Trophoblast cell (in vitro differentiated cells and primary cell): ENCODE measurements around the gene PCNX1.

Experiments
- DNase-seq, 2 donors: peaks; one replicate each; pipeline ENCODE4 v3.0.0-alpha.2; 2016
- H2AFZ ChIP-seq: 2 replicates; pipeline ENCODE4 v1.6.1; 2013; ENCODE audit warnings: low read length, moderate library complexity, mild to moderate bottlenecking; ENCODE audit not compliant: insufficient read depth, poor library complexity
- H2AK5ac ChIP-seq: 2 replicates; pipeline ENCODE4 v1.6.1; 2013; ENCODE audit warnings: mild to moderate bottlenecking, low read length
- H2BK120ac ChIP-seq: 2 replicates; pipeline ENCODE4 v1.6.1; 2013; ENCODE audit warnings: low read length, mild to moderate bottlenecking, moderate library complexity; ENCODE audit not compliant: insufficient read depth, poor library complexity
- H2BK12ac ChIP-seq: 2 replicates; pipeline ENCODE4 v1.6.1; 2013; ENCODE audit warnings: mild to moderate bottlenecking, low read length, moderate library complexity
- H2BK5ac ChIP-seq: 2 replicates; pipeline ENCODE4 v1.6.1; 2013; ENCODE audit warnings: low read length, low read depth, moderate library complexity, mild to moderate bottlenecking; ENCODE audit not compliant: poor library complexity
- H3K14ac ChIP-seq: 2 replicates; pipeline ENCODE4 v1.6.1; 2013; ENCODE audit warnings: mild to moderate bottlenecking, low read length
- H3K18ac ChIP-seq: 2 replicates; pipeline ENCODE4 v1.6.1; 2013; ENCODE audit warnings: mild to moderate bottlenecking, low read length
- H3K23ac ChIP-seq: 2 replicates; pipeline ENCODE4 v1.6.1; 2013; ENCODE audit warnings: low read length
- H3K27ac ChIP-seq: 2 replicates; pipeline ENCODE4 v1.5.1; 2013; ENCODE audit warnings: low read depth, mild to moderate bottlenecking, inconsistent platforms, low read length, moderate library complexity
- H3K27me3 ChIP-seq: 2 replicates; pipeline ENCODE4 v1.6.1; 2013; ENCODE audit warnings: inconsistent platforms, mild to moderate bottlenecking, low read length, moderate library complexity; ENCODE audit not compliant: insufficient read depth
- H3K36me3 ChIP-seq, 2 experiments: 1 replicate in 1 of 2; 2 replicates in 1 of 2; pipeline ENCODE4 v1.6.1; 2013; ENCODE audit warnings: low read length in 2 of 2, mild to moderate bottlenecking in 2 of 2, moderate library complexity in 1 of 2; ENCODE audit not compliant: insufficient read depth in 2 of 2, control insufficient read depth in 1 of 2
- H3K4ac ChIP-seq: 2 replicates; pipeline ENCODE4 v1.6.1; 2013; ENCODE audit warnings: low read depth, mild to moderate bottlenecking, low read length, moderate library complexity
- H3K4me1 ChIP-seq, 2 experiments: 1 replicate in 1 of 2; 2 replicates in 1 of 2; pipeline ENCODE4 v1.6.1; 2013; ENCODE audit warnings: low read length in 2 of 2, mild to moderate bottlenecking in 2 of 2, moderate library complexity in 1 of 2; ENCODE audit not compliant: insufficient read depth in 2 of 2, control insufficient read depth in 1 of 2
- H3K4me2 ChIP-seq: 2 replicates; pipeline ENCODE4 v1.6.1; 2013; ENCODE audit warnings: inconsistent platforms, mild to moderate bottlenecking, low read length, moderate library complexity
- H3K4me3 ChIP-seq: 2 replicates; pipeline ENCODE4 v1.5.1; 2013; ENCODE audit warnings: mild to moderate bottlenecking, low read depth, low read length, inconsistent platforms
- H3K79me1 ChIP-seq: one replicate; pipeline ENCODE4 v1.6.1; 2013; ENCODE audit warnings: low read length
- H3K79me2 ChIP-seq: 2 replicates; pipeline ENCODE4 v1.6.1; 2013; ENCODE audit warnings: low read length, mild to moderate bottlenecking; ENCODE audit not compliant: control insufficient read depth, insufficient read depth, poor library complexity
- H3K9ac ChIP-seq: 2 replicates; pipeline ENCODE4 v1.6.1; 2013; ENCODE audit warnings: mild to moderate bottlenecking, low read length
- H3K9me3 ChIP-seq: 2 replicates; pipeline ENCODE4 v1.6.1; 2013; ENCODE audit warnings: low read depth, mild to moderate bottlenecking, control low read depth, inconsistent platforms, low read length; ENCODE audit not compliant: insufficient read depth
- H4K12ac ChIP-seq: 2 replicates; pipeline ENCODE4 v1.6.1; 2013; ENCODE audit warnings: low read depth, mild to moderate bottlenecking, low read length, moderate library complexity
- H4K8ac ChIP-seq: 2 replicates; pipeline ENCODE4 v1.6.1; 2013; ENCODE audit warnings: low read depth, mild to moderate bottlenecking, low read length, moderate library complexity
- H4K91ac ChIP-seq: one replicate; pipeline ENCODE4 v1.6.1; 2013; ENCODE audit warnings: low read depth, mild to moderate bottlenecking, low read length, moderate library complexity
- WGBS: extraction: QIAGEN DNeasy Blood & Tissue Kit; methylation state at CpG from one replicate; pipeline ENCODE4 v1.1.7; 2013; ENCODE audit warnings: missing lambda C conversion rate; ENCODE audit not compliant: insufficient read length, insufficient coverage; ENCODE audit errors: extremely low coverage; 5-methylcytosine and 5-hydroxymethylcytosine counted together

The PCNX1 gene

DNA sequence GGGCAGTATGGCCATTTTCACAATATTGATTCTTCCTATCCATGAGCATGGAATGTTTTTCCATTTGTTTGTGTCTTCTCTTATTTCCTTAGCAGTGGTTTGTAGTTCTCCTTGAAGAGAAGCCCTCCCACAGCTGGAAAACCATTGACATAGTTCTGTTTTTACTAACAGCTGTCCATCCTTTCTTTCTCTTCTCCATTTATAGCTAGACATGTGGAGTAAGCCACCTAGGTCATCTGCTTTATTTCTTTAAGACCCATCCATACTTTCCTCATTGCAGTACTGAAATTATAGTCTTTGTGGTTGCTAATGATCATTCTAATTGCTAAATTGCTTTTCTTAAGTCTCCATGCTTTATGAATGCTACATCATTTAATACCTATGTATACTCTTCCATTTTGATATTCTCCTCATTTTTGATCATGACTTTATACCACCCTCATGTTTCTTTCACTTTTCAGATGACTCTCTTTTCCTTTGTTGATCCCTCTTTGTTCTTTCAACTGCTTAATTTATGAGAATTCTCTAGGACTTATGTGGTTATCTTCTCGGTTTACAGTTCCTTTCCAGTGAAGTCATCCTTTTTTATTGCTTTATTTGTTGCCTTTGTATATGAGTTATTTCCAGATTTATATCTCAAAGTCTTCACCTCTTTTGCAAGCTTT, 114.2 kb downstream of the PCNX1 start:
- peaks cover 7 to 8% of the 10 kb centered on the region in 2 experiments for H3K36me3 ChIP-seq
- no peak overlapping the region for H4K12ac ChIP-seq
- H3K27ac ChIP-seq = no peak overlapping the region
- H3K4me2 ChIP-seq = no peak overlapping the region
- H2BK120ac ChIP-seq = no peak overlapping the region
- H3K18ac ChIP-seq = no peak overlapping the region
- H2BK12ac ChIP-seq = no peak overlapping the region
- no peak overlapping the region for H2BK5ac ChIP-seq
- no peaks in the 10 kb centered on the region for H3K27me3 ChIP-seq
- H3K23ac ChIP-seq = no peak overlapping the region
- H3K4me1 ChIP-seq = no peaks in the 10 kb centered on the region
- H3K4me3 ChIP-seq = no peak overlapping the region
- no peak overlapping the region for H2AK5ac ChIP-seq
- no peak for DNase-seq
- H3K9ac ChIP-seq = no peak overlapping the region
- H3K9me3 ChIP-seq = no peaks in the 10 kb centered on the region
- no CpG with 5 or more reads among the region's 1 CpG for WGBS
- no peak overlapping the region for H2AFZ ChIP-seq
- H3K79me2 ChIP-seq = no peaks in the 10 kb centered on the region
- H4K8ac ChIP-seq = no peak overlapping the region
- H4K91ac ChIP-seq = no peak overlapping the region
- H3K4ac ChIP-seq = no peak overlapping the region
- H3K79me1 ChIP-seq = no peaks in the 10 kb centered on the region
- no peak overlapping the region for H3K14ac ChIP-seq

DNA sequence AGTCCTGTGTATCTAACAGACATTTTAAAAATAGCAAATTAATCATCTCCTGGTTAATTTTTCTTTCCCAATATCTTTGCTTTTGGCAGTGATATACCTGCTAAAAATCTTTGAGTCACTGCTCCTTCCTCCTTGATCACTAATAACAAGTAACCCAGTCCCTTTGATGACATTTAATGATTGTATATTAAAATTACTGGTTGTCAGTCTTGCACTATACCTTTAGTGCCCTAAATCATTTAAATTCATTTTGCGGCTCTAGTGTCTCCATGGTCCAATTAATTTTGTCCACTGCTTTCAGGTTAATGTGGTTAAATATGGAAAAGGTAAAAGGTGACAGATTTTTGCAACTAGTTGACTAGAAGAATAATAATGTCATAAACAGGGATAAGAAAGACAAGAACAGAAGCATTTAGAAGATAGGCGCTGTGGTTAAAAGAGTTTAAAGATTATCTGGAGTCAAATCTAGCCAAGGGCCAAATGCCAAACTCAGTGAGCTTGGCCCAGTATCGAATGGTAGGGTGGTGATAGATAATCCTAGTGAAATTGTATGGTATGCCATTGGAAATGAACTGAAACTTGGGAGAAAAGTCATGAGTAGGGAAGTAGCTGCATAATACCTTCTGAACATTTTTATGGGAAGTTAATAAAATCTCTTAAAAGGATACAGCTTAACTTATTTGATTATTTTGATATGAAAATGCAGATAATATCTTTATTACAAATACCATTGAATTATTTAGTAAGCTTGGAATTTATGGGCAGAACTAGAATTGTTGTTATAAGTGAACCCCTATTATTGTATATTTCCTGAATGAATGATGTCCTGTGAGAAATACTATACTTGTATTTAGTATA, 115.0 kb downstream of the PCNX1 start:
- no peak overlapping the region for H2AFZ ChIP-seq
- WGBS = no CpG with 5 or more reads among the region's 3 CpGs

DNA sequence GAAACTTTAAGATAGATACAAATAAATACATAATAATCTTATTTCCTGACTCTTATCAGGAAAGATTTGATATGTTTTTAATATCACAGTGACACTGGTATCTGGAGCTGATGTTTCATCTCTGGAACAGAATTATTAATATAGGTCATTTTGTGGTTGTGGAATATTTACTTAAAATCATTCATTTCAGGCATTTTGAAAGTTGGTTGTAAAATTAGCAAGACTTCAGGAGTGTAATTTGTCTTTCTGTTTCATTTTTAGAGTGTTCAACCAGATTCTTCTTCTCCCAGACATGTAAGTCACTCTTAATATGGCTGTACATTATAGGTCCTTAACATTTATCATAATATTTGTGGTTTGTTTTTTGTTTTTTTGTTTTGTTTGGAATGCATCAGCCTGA, 115.7 kb downstream of the PCNX1 start:
- Histone ChIP-seq H4K8ac (no peak overlapping the region), H3K14ac (no peak overlapping the region), H3K4me3 (no peak overlapping the region), H3K4me2 (no peak overlapping the region), H3K4me1 (no peaks in the 10 kb centered on the region), H2AFZ (no peak overlapping the region), H3K4ac (no peak overlapping the region), H4K91ac (no peak overlapping the region), H2BK12ac (no peak overlapping the region), H2AK5ac (no peak overlapping the region), H3K18ac (no peak overlapping the region), H3K36me3 (peaks cover 7 to 8% of the 10 kb centered on the region in 2 experiments), H2BK120ac (no peak overlapping the region), H3K27ac (no peak overlapping the region), H3K27me3 (no peaks in the 10 kb centered on the region), H3K79me2 (no peaks in the 10 kb centered on the region), H2BK5ac (no peak overlapping the region), H3K9me3 (no peaks in the 10 kb centered on the region), H3K9ac (no peak overlapping the region), H3K23ac (no peak overlapping the region), H4K12ac (no peak overlapping the region), H3K79me1 (no peaks in the 10 kb centered on the region)
- DNase-seq = no peak

More for the DNA sequence above, 115.0 kb downstream of the PCNX1 start:
- Histone ChIP-seq H3K4ac (no peak overlapping the region), H3K23ac (no peak overlapping the region), H4K12ac (no peak overlapping the region), H2BK12ac (no peak overlapping the region), H3K14ac (no peak overlapping the region), H2BK120ac (no peak overlapping the region), H3K79me2 (no peaks in the 10 kb centered on the region), H4K8ac (no peak overlapping the region), H2BK5ac (no peak overlapping the region), H3K36me3 (peaks cover 7 to 8% of the 10 kb centered on the region in 2 experiments), H3K79me1 (no peaks in the 10 kb centered on the region), H3K18ac (no peak overlapping the region), H3K27ac (no peak overlapping the region), H3K27me3 (no peaks in the 10 kb centered on the region), H3K9ac (no peak overlapping the region), H2AK5ac (no peak overlapping the region), H3K4me1 (no peaks in the 10 kb centered on the region), H3K9me3 (no peaks in the 10 kb centered on the region), H3K4me2 (no peak overlapping the region), H3K4me3 (no peak overlapping the region), H4K91ac (no peak overlapping the region)
- DNase-seq = no peak

DNA sequence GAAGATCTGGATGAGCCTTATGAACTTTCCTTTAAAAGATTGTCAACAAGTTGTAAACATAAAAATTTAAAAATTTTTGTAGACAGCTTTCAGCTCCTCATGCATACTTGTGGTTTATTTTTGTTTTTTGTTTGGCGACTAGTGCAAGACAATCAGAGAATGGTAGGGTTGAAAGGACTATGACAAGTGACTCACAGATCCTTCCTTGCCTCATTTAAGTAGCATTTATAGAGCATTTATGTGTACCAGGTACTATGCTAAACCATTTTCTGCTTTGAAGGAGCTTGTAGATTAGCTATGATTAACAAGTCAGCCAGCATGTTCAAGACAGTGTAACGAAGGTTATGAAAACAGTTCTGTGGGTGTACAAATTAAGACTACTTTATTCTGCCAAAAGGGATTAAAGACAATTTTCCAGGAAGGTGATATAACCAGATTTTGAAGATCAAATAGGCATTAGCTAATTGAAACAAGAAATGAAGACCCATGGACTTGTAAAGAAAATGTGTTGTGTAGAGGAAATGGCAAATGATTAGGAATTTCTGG, 122.0 kb downstream of the PCNX1 start:
- Histone ChIP-seq H3K14ac (no peak overlapping the region), H4K91ac (no peak overlapping the region), H3K23ac (no peak overlapping the region), H4K12ac (no peak overlapping the region), H3K18ac (no peak overlapping the region), H2AK5ac (no peak overlapping the region), H2BK120ac (no peak overlapping the region), H2BK12ac (no peak overlapping the region), H2BK5ac (no peak overlapping the region), H3K27ac (no peak overlapping the region), H3K9me3 (no peaks in the 10 kb centered on the region), H3K4ac (no peak overlapping the region), H3K79me1 (no peaks in the 10 kb centered on the region), H3K9ac (no peak overlapping the region), H3K79me2 (no peaks in the 10 kb centered on the region), H3K27me3 (no peaks in the 10 kb centered on the region), H4K8ac (no peak overlapping the region), H3K4me1 (no peaks in the 10 kb centered on the region), H3K4me2 (no peak overlapping the region), H3K36me3 (peaks cover 11 to 20% of the 10 kb centered on the region in 2 experiments), H3K4me3 (no peak overlapping the region), H2AFZ (no peak overlapping the region)
- no peak for DNase-seq
- no CpG with 5 or more reads among the region's 2 CpGs for WGBS
